Muscle of leg (tissue), 11 donors: ENCODE measurements around the gene GPR156. TPM values are rescaled to one million over a fixed set of nuclear protein-coding genes. Genes with fewer than 3 reads are reported as not detected.
"Not testable (repeated sequence)": the region's sequence is repeated elsewhere in the genome, so short reads cannot be mapped to it uniquely, and the experiment has no call there.

ENCODE experiments used
- DNase-seq: peaks from one replicate; pipeline ENCODE4 v3.0.0; 2013
- H3K27ac ChIP-seq: one replicate; pipeline ENCODE4 v1.5.1; 2013; ENCODE audit warnings: mild to moderate bottlenecking, low read length, control low read depth
- H3K27me3 ChIP-seq: one replicate; pipeline ENCODE4 v1.6.1; 2013; ENCODE audit warnings: low read length; ENCODE audit not compliant: control insufficient read depth, insufficient read depth
- H3K36me3 ChIP-seq: one replicate; pipeline ENCODE4 v1.6.1; 2013; ENCODE audit warnings: low read length; ENCODE audit not compliant: control insufficient read depth, insufficient read depth
- H3K4me1 ChIP-seq: one replicate; pipeline ENCODE4 v1.6.1; 2013; ENCODE audit warnings: low read length; ENCODE audit not compliant: control insufficient read depth, insufficient read depth
- H3K4me3 ChIP-seq: one replicate; pipeline ENCODE4 v1.5.1; 2013; ENCODE audit warnings: low read length, control low read depth
- H3K9me3 ChIP-seq: replicated peaks from 2 replicates; pipeline ENCODE4 v1.6.1; 2013; ENCODE audit warnings: low read depth, low read length; ENCODE audit not compliant: control insufficient read depth
- WGBS: methylation state at CpG from one replicate; pipeline ENCODE4 v1.1.5; 2013; ENCODE audit warnings: missing lambda C conversion rate; ENCODE audit not compliant: insufficient coverage; 5-methylcytosine and 5-hydroxymethylcytosine counted together
- polyA plus RNA-seq, 8 donors: library from polyadenylated mRNA; unstranded; fragments of 120-200 nt; gene quantifications; one replicate each; pipeline versions ENCODE4 v1.2.1 to v1.2.3, GENCODE V29; 2013; ENCODE audit warnings: inconsistent platforms in 1 of 8, low replicate concordance in 1 of 8; ENCODE audit not compliant: insufficient read length in 8 of 8, insufficient read depth in 1 of 8
- total RNA-seq: library from RNA; stranded (reverse); fragments of 120-200 nt; gene quantifications from one replicate; pipeline ENCODE4 v1.2.4, GENCODE V29; 2013

Gene GPR156
- total and polyA plus RNA-seq, 9 donors: 1.6 to 3.1 (median 2.1) TPM

- Histone ChIP-seq H3K27ac (no peak overlapping the region), H3K27me3 (no peaks in the 10 kb centered on the region), H3K4me1 (peaks cover 3% of the 10 kb centered on the region), H3K36me3 (no peaks in the 10 kb centered on the region), H3K4me3 (no peak overlapping the region), H3K9me3 (no peaks in the 10 kb centered on the region)
- DNase-seq: peak; percentile 66
- 71% methylated on average over 4 of the region's 5 CpGs for WGBS
These were observed 17.3 kb upstream of the GPR156 start for GRCh38 chr3:120302361-120302760.

DNA sequence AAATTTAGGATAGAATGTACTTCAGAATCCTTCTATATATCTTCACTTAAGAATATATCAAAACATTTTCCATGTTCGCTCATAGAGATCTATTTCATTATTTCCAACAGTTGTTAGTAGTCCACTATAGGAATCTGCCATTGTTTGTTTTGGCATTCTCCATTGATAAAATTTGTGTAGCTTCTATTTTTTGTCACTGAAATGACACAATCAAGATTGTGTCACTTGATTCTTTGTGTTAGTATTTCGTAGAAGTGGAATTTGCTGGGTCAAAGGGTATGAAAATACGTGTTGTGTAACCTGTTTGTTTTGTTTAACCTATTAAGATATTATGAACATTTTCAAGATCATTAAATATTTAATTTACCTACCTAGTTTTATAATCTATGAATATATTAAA lies 15.9 kb upstream of the GPR156 start:
- H3K4me3 ChIP-seq: no peak overlapping the region
- WGBS: no CpG with 5 or more reads among the region's 3 CpGs
- no peak for DNase-seq
- H3K9me3 ChIP-seq: no peaks in the 10 kb centered on the region
- H3K4me1 ChIP-seq: peaks cover 3% of the 10 kb centered on the region
- no peak overlapping the region for H3K27ac ChIP-seq
- no peaks in the 10 kb centered on the region for H3K36me3 ChIP-seq
- H3K27me3 ChIP-seq: no peaks in the 10 kb centered on the region

- H3K27ac ChIP-seq: no peak overlapping the region
- H3K9me3 ChIP-seq: no peaks in the 10 kb centered on the region
- no peak overlapping the region for H3K4me3 ChIP-seq
- no peaks in the 10 kb centered on the region for H3K36me3 ChIP-seq
- H3K4me1 ChIP-seq: peaks cover 3% of the 10 kb centered on the region
- no peak for DNase-seq
- no peaks in the 10 kb centered on the region for H3K27me3 ChIP-seq
These were observed 14.4 kb upstream of the GPR156 start for GRCh38 chr3:120299403-120299802.

DNA sequence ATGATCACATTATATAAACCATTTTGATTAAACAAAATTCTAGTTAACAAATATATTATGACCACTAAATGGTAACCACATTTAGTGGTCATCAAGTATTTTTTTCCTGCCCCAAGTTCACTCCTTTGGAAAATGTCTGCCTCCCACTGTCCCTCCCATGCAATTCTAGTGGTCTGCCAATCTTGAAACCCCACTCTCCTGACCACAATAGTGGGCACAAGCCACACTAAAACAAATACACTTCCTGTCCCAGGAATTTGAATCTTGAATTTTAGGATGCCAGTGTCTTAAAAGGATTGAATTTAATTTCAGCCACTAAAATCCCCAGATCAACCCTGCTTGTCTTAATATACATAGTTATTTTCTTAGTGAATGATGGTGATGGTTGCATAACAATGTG lies 14.0 kb upstream of the GPR156 start:
- peaks cover 3% of the 10 kb centered on the region for H3K4me1 ChIP-seq

DNA sequence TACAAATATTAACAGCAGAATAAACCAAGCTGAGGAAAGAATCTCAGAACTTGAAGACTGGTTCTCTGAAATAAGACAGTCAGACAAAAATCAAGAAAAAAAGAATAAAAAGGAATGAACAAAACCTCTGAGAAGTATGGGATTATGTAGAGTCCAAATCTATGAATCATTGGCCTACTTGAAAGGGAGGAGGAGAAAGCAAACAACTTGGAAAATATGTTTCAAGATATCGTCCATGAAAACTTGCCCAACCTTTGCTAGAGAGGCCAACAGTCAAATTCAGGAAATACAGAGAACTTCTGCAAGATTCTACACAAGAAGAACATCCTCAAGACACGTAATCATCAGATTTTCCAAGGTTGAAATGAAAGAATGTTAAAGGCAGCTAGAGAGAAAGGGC lies 6.5 kb upstream of the GPR156 start:
- not testable (repeated sequence) for H3K36me3 ChIP-seq, DNase-seq, H3K27ac ChIP-seq, H3K9me3 ChIP-seq, H3K4me3 ChIP-seq, H3K4me1 ChIP-seq, H3K27me3 ChIP-seq
- WGBS: no CpG with 5 or more reads among the region's 2 CpGs

More for the DNA sequence above, 14.0 kb upstream of the GPR156 start:
- no peak for DNase-seq
- H3K4me3 ChIP-seq: no peak overlapping the region
- H3K9me3 ChIP-seq: peaks cover 2% of the 10 kb centered on the region
- no peaks in the 10 kb centered on the region for H3K27me3 ChIP-seq
- no peak overlapping the region for H3K27ac ChIP-seq
- no peaks in the 10 kb centered on the region for H3K36me3 ChIP-seq

- Histone ChIP-seq H3K27me3 (peaks cover 5% of the 10 kb centered on the region), H3K27ac (no peak overlapping the region), H3K4me1 (peaks cover 3% of the 10 kb centered on the region), H3K4me3 (no peak overlapping the region), H3K36me3 (no peaks in the 10 kb centered on the region), H3K9me3 (peaks cover 7% of the 10 kb centered on the region)
- WGBS: 92% methylated on average over 14 of the region's 16 CpGs
- no peak for DNase-seq
These were observed 4.6 kb upstream of the GPR156 start for GRCh38 chr3:120289636-120290035.

DNA sequence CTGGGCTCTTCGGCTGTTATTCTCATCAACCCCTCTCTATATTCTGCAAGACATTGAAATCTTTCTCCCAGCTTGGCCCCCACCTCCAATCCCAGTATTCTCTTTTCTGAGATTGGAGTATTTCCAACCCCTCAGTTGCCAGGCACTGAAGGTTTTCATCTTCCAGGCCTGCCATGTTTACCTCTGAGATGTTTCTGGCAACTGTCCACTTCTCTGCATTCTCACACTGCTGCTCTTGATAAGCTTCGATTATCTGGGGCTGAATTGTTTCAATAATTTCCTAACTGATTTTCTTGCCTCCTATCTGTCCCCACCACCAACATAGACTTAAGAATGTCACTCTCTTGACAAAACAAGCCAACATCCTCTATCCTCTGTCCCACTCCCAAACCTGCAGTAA lies 1.4 kb upstream of the GPR156 start:
- Histone ChIP-seq H3K27ac (no peak overlapping the region), H3K4me3 (no peak overlapping the region)
- WGBS: 70% methylated on average over 1 of the region's 2 CpGs

GRCh38 chr3:120285508-120285841 lies 453 bp upstream of the GPR156 start:
- Histone ChIP-seq H3K27me3 (peaks cover 12% of the 10 kb centered on the region), H3K36me3 (no peaks in the 10 kb centered on the region), H3K4me1 (peaks cover 3% of the 10 kb centered on the region), H3K9me3 (no peaks in the 10 kb centered on the region), H3K27ac (no peak overlapping the region), H3K4me3 (peak overlapping the region; percentile 43)
- WGBS: 0% methylated on average over 4 of the region's 15 CpGs
- no peak for DNase-seq

More for the DNA sequence above, 1.4 kb upstream of the GPR156 start:
- Histone ChIP-seq H3K36me3 (no peaks in the 10 kb centered on the region), H3K9me3 (no peaks in the 10 kb centered on the region), H3K4me1 (peaks cover 3% of the 10 kb centered on the region), H3K27me3 (peaks cover 12% of the 10 kb centered on the region)
- no peak for DNase-seq

GRCh38 chr3:120281261-120281660 lies 3.8 kb downstream of the GPR156 start:
- Histone ChIP-seq H3K9me3 (no peaks in the 10 kb centered on the region), H3K4me3 (no peak overlapping the region), H3K36me3 (no peaks in the 10 kb centered on the region), H3K27ac (no peak overlapping the region), H3K27me3 (peaks cover 9% of the 10 kb centered on the region), H3K4me1 (peaks cover 3% of the 10 kb centered on the region)
- no peak for DNase-seq
- WGBS: 100% methylated on average over 2 of the region's 3 CpGs

GRCh38 chr3:120280566-120280965 lies 4.5 kb downstream of the GPR156 start:
- Histone ChIP-seq H3K27ac (no peak overlapping the region), H3K4me1 (peaks cover 5% of the 10 kb centered on the region), H3K27me3 (peaks cover 9% of the 10 kb centered on the region), H3K4me3 (no peak overlapping the region), H3K9me3 (no peaks in the 10 kb centered on the region), H3K36me3 (no peaks in the 10 kb centered on the region)
- WGBS: 86% methylated on average over 2 of the region's 3 CpGs
- DNase-seq: no peak

- no peaks in the 10 kb centered on the region for H3K36me3 ChIP-seq
- H3K9me3 ChIP-seq: no peaks in the 10 kb centered on the region
- H3K27ac ChIP-seq: no peak overlapping the region
- peaks cover 3% of the 10 kb centered on the region for H3K4me1 ChIP-seq
- no peak for DNase-seq
- no peak overlapping the region for H3K4me3 ChIP-seq
- H3K27me3 ChIP-seq: peaks cover 9% of the 10 kb centered on the region
- no CpG with 5 or more reads among the region's 1 CpG for WGBS
These were observed 5.0 kb downstream of the GPR156 start for GRCh38 chr3:120280026-120280425.
